ENCODE measurements around the gene BICRA. TPM values are rescaled to one million over a fixed set of nuclear protein-coding genes. Genes with fewer than 3 reads are reported as not detected.
A peak's percentile ranks its signal among the peaks of the same experiment; 100 is the strongest.

The BICRA gene
- total and polyA plus RNA-seq, 2 of the 8 experiments (the other 6 are each of a cell fraction or from before 2014, with no cell fraction given): 1.5 to 29.2 TPM

DNA sequence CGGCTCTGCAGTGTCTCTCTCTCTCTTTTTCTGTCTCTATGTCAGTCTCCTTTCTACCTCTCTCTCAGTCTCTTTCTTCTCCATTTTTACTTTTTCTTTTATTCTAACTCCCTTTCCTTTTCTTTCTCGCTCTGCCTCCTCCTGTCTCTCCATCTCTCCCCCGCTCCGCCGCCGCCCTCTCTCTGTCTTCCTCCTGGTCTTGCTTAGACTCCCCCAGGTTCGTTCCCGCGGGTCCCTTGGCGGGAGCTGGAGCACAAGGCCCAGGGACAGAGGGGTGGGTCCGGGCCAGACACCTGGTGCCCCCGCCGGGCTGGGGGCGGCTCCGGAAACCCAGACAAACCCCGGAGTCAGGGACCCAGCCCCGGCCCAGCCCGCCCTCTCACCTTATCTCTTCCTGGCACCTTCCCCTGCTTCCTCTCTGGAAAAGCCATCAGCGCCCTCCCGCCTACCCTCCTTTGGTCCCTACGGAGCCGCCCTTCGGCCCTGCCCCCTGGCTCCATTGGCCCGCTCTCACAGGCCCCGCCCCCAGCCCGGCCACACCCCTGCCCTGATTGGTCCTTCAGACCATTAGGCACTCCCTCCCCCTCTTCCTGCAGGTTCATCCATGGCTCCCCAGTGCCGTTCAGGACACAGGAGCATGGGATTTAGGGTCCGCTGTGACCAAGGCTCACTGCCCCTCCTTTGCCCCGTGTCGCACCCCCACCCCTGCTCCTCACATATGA lies 121.0 kb downstream of the BICRA start (continued):
- TF ChIP-seq, protein P1, sequence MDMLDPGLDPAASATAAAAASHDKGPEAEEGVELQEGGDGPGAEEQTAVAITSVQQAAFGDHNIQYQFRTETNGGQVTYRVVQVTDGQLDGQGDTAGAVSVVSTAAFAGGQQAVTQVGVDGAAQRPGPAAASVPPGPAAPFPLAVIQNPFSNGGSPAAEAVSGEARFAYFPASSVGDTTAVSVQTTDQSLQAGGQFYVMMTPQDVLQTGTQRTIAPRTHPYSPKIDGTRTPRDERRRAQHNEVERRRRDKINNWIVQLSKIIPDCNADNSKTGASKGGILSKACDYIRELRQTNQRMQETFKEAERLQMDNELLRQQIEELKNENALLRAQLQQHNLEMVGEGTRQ (IDR thresholded peaks at IDR 0.05; ENCODE audit: low read length): no peak
- TF ChIP-seq PHF8 (conservative IDR thresholded peaks at IDR 0.05; ENCODE audit: low read depth, low read length) (no peak), ZNF274 (IDR thresholded peaks at IDR 0.05; ENCODE audit: borderline replicate concordance, extremely low read depth, low read length) (no peak), HDAC2 (IDR thresholded peaks at IDR 0.05; ENCODE audit: borderline replicate concordance in 1 of 2, low read depth in 2 of 2, low read length in 2 of 2) (peak in 1 of 2 experiments; percentile 95; a peak in 2 of 4 replicates), GTF2F1 (IDR thresholded peaks at IDR 0.05; ENCODE audit: borderline replicate concordance, low read depth, low read length) (no peak)

Data from H1 (cell line).